HS-5 (cell line): ENCODE data around the gene TMEM117.

ENCODE experiments used
- DNase-seq: peaks from one replicate; pipeline ENCODE4 v3.0.0-alpha.2; 2012; ENCODE audit warnings: low read depth

TMEM117 gene

DNA sequence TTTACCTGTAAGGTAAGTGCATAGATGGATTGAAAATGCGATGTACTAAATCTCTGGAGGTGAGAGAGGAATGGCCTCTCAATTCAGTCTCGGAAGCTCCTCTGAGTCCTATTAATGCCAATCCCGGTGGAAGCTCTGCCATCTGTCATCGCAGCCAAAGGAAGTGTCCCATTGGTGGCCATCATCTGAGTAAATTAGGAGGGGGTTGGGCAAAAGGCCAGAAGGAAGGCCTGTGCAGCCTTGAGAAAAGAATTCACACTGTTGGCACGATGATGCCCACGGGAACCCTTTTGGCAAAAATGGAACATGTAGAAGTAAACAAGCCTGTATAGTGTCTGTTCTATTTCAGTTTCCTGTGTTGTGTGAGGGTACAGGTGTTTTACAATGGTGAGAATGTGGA, 545.5 kb downstream of the TMEM117 start:
- no peak for DNase-seq

DNA sequence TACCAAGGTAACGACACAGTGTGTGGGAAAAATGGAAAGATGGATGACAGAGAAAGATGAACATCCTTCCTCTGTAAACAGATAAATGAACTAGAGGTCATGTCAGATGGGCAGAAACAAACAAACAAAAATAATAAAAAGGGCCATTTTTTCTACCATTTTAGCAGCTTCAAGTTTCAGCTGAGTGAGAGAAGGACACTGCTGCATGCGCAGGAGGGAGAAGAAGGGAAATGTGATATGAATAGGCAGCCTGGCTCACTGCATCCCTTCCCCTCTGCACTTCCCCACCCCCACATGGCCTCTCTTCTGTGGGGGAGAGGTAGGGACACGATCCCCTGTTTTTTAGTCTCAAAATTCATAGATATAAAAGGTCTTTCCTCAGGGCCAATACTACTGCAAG, 548.3 kb downstream of the TMEM117 start:
- no peak for DNase-seq

DNA sequence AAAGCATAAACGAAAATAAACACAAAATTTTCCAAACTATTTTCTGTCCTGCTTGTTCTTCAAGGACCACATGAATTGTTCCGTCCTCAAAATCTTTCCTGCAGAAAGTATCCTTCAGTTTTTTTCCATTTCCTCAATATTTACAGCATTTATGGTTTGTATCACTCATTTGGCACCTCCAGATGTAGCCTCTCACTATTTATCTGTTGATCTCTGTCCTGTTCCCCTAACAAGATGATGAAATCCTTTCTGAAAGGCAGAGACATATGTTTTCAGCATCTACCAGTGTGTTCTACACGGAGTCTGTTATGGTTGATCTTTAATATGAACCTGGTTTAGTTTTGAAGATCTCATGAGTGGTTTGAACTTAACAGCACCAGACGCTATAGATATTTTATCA, 550.1 kb downstream of the TMEM117 start:
- no peak for DNase-seq

DNA sequence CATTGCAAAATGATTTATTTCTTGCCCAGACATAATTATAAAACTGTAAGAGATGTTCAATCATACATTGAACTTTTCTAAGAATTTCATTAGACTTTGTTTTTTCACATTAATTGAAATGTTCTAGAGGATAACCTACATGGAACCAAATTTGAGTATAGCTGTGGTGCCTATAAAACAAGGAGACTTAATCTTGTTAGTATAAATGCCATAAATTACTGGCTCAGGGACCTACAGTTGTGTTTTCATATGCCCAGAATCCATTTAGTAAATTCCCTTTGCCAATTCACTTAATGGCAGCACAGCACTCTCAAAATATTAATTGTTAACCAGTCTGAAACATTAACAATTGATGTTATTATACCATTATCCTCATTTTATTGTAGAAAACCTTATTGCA, 551.7 kb downstream of the TMEM117 start:
- DNase-seq: no peak

DNA sequence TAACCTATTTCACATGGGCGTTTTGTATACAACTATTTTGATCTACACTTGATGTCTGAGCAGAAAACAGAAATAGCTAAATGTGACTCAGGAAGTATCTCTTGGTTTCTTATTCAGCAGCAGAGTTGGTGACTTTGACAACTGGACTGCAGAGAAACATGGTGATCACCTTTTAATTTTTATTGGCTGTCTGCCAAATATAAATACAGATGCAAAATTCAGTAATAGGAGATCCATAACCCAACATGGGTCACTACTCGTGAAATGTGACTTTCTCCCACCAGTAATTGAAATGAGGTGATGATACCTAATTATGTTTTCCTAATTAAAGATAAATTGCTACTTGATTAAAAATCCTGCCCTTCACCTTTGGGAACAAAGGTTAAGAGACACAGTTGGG, 553.2 kb downstream of the TMEM117 start:
- DNase-seq: no peak

DNA sequence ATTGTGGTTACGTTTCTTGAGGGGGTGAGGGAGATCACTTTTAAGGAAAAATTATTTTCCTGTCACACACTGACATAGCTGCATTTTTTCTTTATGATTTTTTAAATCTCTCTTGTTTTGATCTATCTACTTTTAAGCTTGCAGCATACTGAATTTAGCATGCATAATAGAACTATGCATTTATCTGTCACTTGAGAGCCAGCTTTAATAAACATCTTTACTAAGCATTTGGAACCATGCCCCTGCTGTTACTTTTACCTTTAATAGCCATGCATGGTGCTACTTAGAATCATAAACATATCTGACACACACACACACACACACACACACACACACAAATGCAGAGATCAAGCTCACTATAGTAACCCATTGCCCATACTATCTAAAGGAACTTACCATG, 554.0 kb downstream of the TMEM117 start:
- no peak for DNase-seq

DNA sequence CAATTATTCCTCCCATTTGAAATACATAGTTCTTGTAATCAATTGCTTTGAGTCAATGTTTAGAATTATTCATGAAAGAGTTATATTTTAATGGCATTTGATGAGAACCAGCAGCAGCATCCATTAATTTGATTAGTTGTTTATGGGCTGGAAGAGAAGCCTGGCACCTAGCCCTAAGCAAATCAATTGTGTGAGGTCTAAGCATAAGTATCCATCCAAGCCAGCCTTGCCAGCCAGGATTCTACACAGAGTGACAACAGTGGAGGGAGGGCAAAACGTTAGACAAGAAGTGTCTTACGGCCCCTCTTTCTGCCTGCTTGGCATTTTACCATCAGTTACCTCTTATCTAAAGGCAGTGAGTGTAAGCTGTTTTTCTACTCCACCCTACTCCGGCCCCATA, 561.8 kb downstream of the TMEM117 start:
- DNase-seq: no peak

DNA sequence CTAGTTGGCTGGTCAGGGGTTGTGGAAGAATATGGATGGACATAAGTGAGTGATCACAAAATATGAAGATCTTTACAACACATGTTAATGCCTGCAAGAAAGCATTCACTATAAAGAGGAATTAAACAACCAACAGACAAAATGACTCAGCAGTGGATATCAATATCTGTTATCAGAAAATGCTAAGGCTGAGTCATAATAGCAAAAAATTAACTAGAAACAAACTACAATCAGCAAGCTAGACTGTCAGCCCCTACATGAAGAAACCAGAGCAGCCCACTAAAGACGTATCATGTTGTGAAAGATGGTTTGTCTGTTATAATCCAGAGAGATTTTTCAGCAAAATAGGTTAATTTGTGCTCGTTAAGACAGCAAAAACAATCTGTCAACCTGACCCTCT, 567.3 kb downstream of the TMEM117 start:
- no peak for DNase-seq

DNA sequence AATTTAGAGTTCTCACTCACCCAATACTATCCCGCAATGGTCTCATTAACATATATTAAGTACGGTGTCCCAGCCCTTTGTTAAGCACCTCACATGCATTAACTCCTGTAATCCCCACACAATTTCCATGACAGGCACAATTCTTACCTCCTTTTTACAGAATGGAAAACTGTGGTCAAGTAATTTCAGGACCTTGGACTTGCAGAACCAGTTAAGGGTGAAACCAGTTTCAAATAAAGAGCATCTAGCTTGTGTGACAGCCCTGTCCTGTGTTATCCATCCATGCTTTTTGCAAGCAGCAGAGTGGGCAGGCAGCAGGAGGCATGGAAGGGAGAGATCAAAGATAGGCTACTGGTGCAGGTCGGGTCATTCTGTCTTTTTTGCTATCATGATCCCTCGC, 569.4 kb downstream of the TMEM117 start:
- no peak for DNase-seq

DNA sequence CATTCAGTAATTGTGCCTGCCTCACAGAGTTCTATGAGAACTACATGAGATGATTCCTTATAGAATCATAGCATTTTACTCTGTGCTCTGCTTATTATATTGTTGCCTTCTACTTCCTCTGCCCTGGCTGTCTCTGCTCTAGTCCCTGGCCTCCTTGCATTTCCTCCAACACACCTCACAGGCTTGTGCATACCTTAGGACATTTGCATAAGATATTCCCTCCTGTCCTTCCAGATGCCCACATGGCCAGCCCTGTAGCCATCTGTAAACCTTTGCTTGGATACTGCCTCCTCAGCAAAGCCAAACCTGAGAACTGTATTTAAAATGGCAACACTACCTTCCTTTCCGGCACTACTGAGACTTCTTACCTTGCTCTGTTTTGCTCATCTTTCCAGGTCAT, 586.7 kb downstream of the TMEM117 start:
- no peak for DNase-seq

DNA sequence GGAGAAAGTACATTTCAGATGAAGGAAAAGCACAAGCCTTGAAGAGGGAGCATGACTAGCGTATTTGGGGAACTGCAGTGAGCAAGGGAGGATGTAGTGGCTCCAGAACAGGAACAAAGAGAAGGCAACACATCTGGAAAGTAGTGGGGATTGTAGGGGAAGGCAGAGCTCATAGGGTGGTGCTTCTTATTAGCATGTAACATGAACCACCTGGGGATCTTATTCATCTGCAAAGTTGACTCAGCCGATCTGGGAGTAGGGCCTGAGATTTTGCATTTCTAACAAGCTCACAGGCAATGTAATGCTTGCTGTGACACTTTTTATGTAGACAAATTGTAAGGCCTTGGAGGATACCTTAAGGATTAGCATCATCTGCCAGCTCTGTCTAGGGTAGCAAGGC, 592.9 kb downstream of the TMEM117 start:
- DNase-seq: no peak

DNA sequence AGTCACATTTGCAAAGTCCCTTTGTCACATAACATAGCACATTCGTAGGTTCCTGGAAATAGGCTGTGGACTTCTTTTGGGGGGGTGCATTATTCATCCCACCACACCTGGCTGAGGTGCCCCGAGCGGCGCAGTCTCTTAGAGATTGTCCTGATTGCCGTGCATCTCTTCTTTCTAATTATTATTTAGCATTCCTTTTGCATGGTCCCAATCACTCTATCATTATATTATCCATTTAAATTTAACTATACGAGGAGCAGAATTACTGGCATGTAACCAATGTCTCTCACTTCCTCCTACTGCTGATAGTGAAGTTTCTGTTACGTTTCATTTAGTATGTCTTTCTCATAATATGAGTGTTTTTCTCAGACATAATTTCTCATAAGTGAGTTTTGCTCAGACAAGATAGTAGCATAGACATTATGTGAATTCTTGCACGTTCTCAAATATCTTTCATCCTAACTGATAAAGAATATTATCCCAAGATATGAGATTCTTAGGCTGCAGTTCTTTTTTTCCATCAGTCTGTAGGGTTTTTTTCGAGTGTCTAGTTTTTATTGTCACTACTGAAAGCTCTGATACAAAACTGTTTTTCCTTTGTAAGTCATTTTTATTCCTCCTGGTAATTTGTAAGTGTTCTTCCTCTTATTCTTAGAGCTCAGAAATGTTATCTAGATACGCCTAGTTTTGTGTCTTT, 595.9 kb downstream of the TMEM117 start:
- no peak for DNase-seq

DNA sequence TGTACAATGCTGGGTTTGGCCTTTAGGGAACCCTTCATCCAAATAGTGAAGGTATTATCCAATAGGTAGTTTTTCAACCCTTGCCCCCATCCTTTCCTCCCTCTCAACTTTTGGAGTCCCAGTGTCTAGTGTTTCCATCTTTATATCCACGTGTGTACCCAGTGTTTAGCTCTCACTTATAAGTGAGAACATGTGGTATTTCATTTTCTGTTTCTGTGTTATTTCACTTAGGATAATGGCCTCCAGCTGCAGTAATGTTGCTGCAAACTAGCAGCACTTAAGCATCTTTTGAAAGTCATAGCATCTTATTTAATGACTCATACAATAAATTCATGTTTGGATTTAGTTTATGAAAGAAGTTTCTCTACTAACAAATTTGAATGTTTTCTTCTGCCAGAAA, 597.8 kb downstream of the TMEM117 start:
- DNase-seq: no peak

DNA sequence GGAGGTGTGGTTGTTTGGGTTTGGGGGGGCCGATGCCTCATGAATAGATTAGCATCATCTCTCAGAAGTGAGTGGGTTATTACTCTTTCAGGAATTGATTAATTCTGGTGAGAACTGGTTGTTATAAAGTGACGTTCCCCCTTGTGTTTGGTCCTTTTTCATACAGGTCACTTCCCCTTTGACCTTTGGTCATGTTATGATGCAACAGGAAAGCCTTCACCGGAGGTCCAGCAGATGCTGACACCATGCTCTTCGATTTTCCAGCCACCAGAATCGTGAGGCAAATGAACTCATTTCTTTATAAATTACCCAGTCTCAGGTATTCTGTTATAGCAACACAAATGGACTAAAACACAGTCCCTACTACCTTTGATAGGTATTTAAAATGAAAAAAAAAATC, 600.9 kb downstream of the TMEM117 start:
- DNase-seq: no peak
